GM12801 (cell line): ENCODE data around the gene HSPB8.

ENCODE experiments used
- CTCF ChIP-seq: IDR thresholded peaks from one replicate; pipeline ENCODE4 v1.5.1; 2011; ENCODE audit warnings: control low read depth; ENCODE audit not compliant: insufficient read length; ENCODE audit errors: extremely low read depth

Gene HSPB8, protein sequence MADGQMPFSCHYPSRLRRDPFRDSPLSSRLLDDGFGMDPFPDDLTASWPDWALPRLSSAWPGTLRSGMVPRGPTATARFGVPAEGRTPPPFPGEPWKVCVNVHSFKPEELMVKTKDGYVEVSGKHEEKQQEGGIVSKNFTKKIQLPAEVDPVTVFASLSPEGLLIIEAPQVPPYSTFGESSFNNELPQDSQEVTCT

DNA sequence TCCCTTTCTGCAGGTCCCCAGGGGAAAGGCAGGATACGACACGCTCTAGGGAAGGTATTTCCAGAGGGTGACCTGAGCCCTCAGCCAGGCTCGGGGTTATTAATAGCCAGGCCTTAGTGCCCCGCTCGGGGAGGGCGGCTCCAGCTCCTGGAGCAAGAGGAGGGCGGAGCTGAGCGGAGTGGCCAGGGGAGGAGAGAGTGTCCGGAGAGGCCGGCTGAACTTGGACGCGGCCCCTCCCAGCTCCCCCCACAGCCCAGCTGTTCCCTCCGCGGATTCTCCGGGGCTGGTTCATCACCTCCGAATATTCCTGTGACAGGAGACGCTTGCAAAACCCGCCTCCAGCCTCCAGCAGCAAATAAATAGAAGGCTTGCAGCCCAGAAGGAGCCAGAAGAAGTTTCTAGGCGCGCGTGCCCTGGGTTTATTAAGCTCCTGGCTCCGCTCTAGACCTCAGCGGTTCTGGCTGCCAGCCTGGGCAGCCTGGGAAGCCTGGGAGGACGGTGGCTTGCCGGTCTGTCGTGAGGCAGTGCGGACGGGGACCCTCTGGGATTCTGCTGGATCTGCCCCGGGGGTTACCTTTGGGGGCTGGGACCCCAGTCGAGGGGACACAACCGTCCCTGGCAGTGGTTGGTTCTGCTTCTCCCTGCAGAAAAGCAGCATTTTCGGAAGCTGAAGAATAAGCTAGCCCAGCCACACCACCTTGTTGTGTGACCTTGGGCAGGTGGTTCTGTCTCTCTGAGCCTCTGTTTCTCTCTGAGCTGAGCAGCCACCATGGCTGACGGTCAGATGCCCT is at the start of gene HSPB8:
HSPB8 (plus strand) TSS at position 388 of the 791 bp plus-strand sequence; CDS start at position 770, 382 bp downstream.
- no peak for TF ChIP-seq CTCF

GRCh38 chr12:119129827-119130434 is 48.8 kb upstream of the HSPB8 start:
- TF ChIP-seq CTCF, result no peak

GRCh38 chr12:119130523-119130922 is 48.2 kb upstream of the HSPB8 start:
- no peak for TF ChIP-seq CTCF

DNA sequence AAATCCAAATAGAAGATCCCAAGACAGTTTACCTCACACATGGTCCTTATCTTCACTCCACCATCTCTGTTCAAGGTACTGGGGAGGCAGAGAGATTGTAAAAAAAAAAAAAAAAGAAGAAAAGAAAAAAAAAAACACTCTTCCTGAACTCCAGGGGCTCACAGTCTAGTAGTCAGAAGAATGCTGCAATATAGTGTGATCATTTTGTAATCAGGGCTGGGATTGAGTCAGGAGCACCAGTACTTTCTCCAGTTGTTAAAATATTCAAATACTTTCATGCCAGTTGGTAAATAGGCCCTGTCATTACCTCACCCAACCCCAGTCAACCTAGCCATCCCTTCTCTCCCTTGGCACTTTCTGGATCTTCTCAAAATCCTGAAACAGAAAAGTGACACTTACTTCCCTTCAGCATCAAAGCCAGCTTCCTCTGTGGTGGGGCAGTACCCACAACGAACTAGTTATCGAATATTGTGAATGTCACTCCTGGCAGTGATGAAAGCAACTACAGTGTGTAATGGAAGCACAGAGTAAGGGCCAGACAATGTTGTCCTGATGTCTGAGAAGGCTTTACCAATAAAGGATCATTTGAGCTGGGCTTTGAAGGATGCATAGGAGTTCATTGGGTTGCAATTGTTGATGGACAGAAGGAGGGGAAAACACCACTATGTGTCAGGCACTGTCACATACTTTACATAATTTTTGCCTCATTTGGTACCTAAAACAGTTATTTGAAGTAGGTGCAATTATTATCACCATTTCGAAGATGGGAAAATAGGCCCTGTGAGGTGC is 44.3 kb upstream of the HSPB8 start:
- TF ChIP-seq CTCF, result no peak

- no peak for TF ChIP-seq CTCF
These were observed 41.8 kb upstream of the HSPB8 start for GRCh38 chr12:119136811-119137410.

DNA sequence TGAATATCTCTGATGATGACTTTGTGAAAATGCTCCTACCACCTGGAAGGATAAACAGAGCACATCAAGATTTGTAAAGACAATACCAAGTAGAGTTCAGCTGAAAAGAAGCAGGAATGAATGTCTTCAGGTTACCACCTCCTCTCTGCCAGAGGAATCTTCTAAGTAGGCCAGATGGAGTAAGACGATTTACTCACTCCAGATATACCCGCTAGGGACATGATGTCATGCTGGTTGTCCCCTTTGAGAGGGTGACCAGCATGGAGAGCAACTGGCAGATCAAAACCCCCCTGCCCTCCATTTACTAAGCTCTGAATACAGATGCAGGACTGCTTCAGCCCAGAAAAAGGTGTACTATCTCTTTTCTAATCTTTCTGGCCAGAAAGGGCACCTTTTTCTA is 39.3 kb upstream of the HSPB8 start:
- TF ChIP-seq CTCF, result no peak
